HG02973 (cell line): ENCODE data around the gene SSBP3.

Experiments used
- ATAC-seq: cut with Tn5 transposase; IDR thresholded peaks from one replicate; pipeline ENCODE4 v1.9.1; 2021; ENCODE audit warnings: moderate library complexity; ENCODE audit not compliant: unreplicated experiment

The SSBP3 gene

GRCh38 chr1:54199151-54199764 is 206.9 kb downstream of the SSBP3 start:
- ATAC-seq: no peak

GRCh38 chr1:54193453-54193852 is 212.7 kb downstream of the SSBP3 start:
- no peak for ATAC-seq

GRCh38 chr1:54191525-54191924 is 214.7 kb downstream of the SSBP3 start:
- no peak for ATAC-seq

GRCh38 chr1:54190526-54190925 is 215.7 kb downstream of the SSBP3 start:
- ATAC-seq: no peak

GRCh38 chr1:54188291-54188690 is 217.9 kb downstream of the SSBP3 start:
- no peak for ATAC-seq

- no peak for ATAC-seq
Observed at GRCh38 chr1:54186056-54186455, 220.1 kb downstream of the SSBP3 start.

- ATAC-seq: no peak
Observed at GRCh38 chr1:54180701-54181360, 225.4 kb downstream of the SSBP3 start.

- no peak for ATAC-seq
Observed at GRCh38 chr1:54178296-54179070, 227.7 kb downstream of the SSBP3 start.

- ATAC-seq: no peak
Observed at GRCh38 chr1:54177726-54178125, 228.5 kb downstream of the SSBP3 start.

GRCh38 chr1:54176621-54177327 is 229.4 kb downstream of the SSBP3 start:
- no peak for ATAC-seq
